Lung (tissue), 16 donors: Measurements from ENCODE around the gene HNRNPL. TPM values are rescaled to one million over a fixed set of nuclear protein-coding genes. Genes with fewer than 3 reads are reported as not detected.

Experiments used
- ATAC-seq: fragments of 200-7000 bp; cut with Tn5 transposase; one replicate; pipeline ENCODE4 v1.9.1; 2020; ENCODE audit warnings: moderate number of reproducible peaks; ENCODE audit not compliant: insufficient read depth, low FRiP score
- DNase-seq, 3 donors: peaks; one replicate each; pipeline ENCODE4 v3.0.0-alpha.2; 2013 to 2017
- H3K27ac ChIP-seq, 2 donors: one replicate each; pipeline ENCODE4 v1.5.1; 2013; ENCODE audit warnings: mild to moderate bottlenecking in 2 of 2, moderate library complexity in 2 of 2, control low read depth in 1 of 2, inconsistent platforms in 1 of 2, low read depth in 1 of 2, low read length in 1 of 2
- H3K27me3 ChIP-seq, 3 donors: one replicate each; pipeline ENCODE4 v1.5.1; 2013; ENCODE audit warnings: low read length in 2 of 3; ENCODE audit not compliant: control insufficient read depth in 3 of 3, insufficient read depth in 3 of 3
- H3K36me3 ChIP-seq, 4 donors: one replicate each; pipeline ENCODE4 v1.5.1; 2013; ENCODE audit warnings: low read length in 4 of 4, mild to moderate bottlenecking in 1 of 4, moderate library complexity in 1 of 4; ENCODE audit not compliant: control insufficient read depth in 4 of 4, insufficient read depth in 4 of 4
- H3K4me1 ChIP-seq, 5 donors: one replicate each; pipeline ENCODE4 v1.5.1; 2013; ENCODE audit warnings: low read length in 5 of 5, mild to moderate bottlenecking in 2 of 5, moderate library complexity in 1 of 5; ENCODE audit not compliant: control insufficient read depth in 5 of 5, insufficient read depth in 5 of 5
- H3K4me3 ChIP-seq: one replicate; pipeline ENCODE4 v1.5.1; 2013; ENCODE audit warnings: mild to moderate bottlenecking, control low read depth, moderate library complexity
- H3K9ac ChIP-seq, 2 donors: one replicate each; pipeline ENCODE4 v1.5.1; 2013; ENCODE audit warnings: low read length in 2 of 2, control low read depth in 1 of 2; ENCODE audit not compliant: insufficient read depth in 1 of 2
- H3K9me3 ChIP-seq, 4 donors: one replicate each; pipeline ENCODE4 v1.5.1; 2013; ENCODE audit warnings: low read length in 3 of 4, mild to moderate bottlenecking in 1 of 4, moderate library complexity in 1 of 4; ENCODE audit not compliant: control insufficient read depth in 4 of 4, insufficient read depth in 3 of 4
- WGBS, 2 donors: extraction: QIAGEN DNeasy Blood & Tissue Kit; methylation state at CpG; one replicate each; pipeline ENCODE4 v1.1.7; 2013; 5-methylcytosine and 5-hydroxymethylcytosine counted together
- long read RNA-seq, 5 donors: transcript quantifications; one replicate each; lab custom pipeline, GENCODE V29; 2026
- polyA plus RNA-seq, 2 donors: library from polyadenylated mRNA; stranded (reverse); fragments of 200-250 nt; gene quantifications; one replicate each; pipeline ENCODE4 v1.2.1, GENCODE V29; 2013
- total RNA-seq, 2 donors: library from RNA; depleted of rRNA in 1 of 2; stranded (reverse); fragments of >200 nt in 1 of 2; gene quantifications; one replicate each; pipeline ENCODE4 v1.2.1, GENCODE V29; 2014 to 2021
- TF ChIP-seq, protein P1 (sequence below): IDR thresholded peaks from 2 replicates; pipeline ENCODE4 v1.5.1; 2012; ENCODE audit warnings: mild to moderate bottlenecking; ENCODE audit errors: control extremely low read depth, extremely low read depth
- donor health status: control.
- donor health status: control.
- donor health status: Bipolar disorder and iron deficiency.
- donor health status: healthy.
- donor health status: DM: yes; HTN: yes; CAD: no.

The HNRNPL gene
- 100 to 1,000 TPM; 233 to 298 TPM for total RNA-seq
- 100 to 1,000 TPM; 169 to 185 TPM for polyA plus RNA-seq
- long read RNA-seq, donor 1, transcript HNRNPL-210 (13 exons, 1,633 nt): minor isoform, 6 of 133 reads
- long read RNA-seq, donor 1, transcript HNRNPL-203 (7 exons, 2,404 nt): minor isoform, 8 of 133 reads
- long read RNA-seq, donor 1, transcript HNRNPL-207 (7 exons, 900 nt): minor isoform, 6 of 133 reads
- long read RNA-seq, donor 1, transcript HNRNPL-201 (13 exons, 2,471 nt): major isoform, 46 of 133 reads
- long read RNA-seq, donor 1, partial matches to known transcripts: 58 of 133 reads
- long read RNA-seq, donor 1, other reads (novel, unspliced or antisense): 0 of 133 reads
- long read RNA-seq, donor 2, transcript HNRNPL-201 (13 exons, 2,471 nt): major isoform, 8 of 44 reads
- long read RNA-seq, donor 2, transcript HNRNPL-207 (7 exons, 900 nt): minor isoform, 5 of 44 reads
- long read RNA-seq, donor 2, partial matches to known transcripts: 23 of 44 reads
- long read RNA-seq, donor 2, other reads (novel, unspliced or antisense): 0 of 44 reads
- long read RNA-seq, donor 3, transcript HNRNPL-201 (13 exons, 2,471 nt): major isoform, 20 of 56 reads
- long read RNA-seq, donor 3, partial matches to known transcripts: 27 of 56 reads
- long read RNA-seq, donor 3, other reads (novel, unspliced or antisense): 0 of 56 reads
- long read RNA-seq, donor 4, transcript HNRNPL-201 (13 exons, 2,471 nt): major isoform, 23 of 78 reads
- long read RNA-seq, donor 4, transcript HNRNPL-206 (6 exons, 3,094 nt): minor isoform, 5 of 78 reads
- long read RNA-seq, donor 4, partial matches to known transcripts: 44 of 78 reads
- long read RNA-seq, donor 4, other reads (novel, unspliced or antisense): 0 of 78 reads
- long read RNA-seq, donor 5, transcript HNRNPL-201 (13 exons, 2,471 nt): major isoform, 54 of 139 reads
- long read RNA-seq, donor 5, transcript HNRNPL-206 (6 exons, 3,094 nt): minor isoform, 5 of 139 reads
- long read RNA-seq, donor 5, transcript HNRNPL-210 (13 exons, 1,633 nt): minor isoform, 10 of 139 reads
- long read RNA-seq, donor 5, partial matches to known transcripts: 61 of 139 reads
- long read RNA-seq, donor 5, other reads (novel, unspliced or antisense): 0 of 139 reads

- ATAC-seq (peak; percentile 83), DNase-seq (no peak)
- 1% methylated on average over 47 to 50 of the region's 50 CpGs for WGBS, 2 donors
- Histone ChIP-seq H3K4me3 (peak within 1 kb of the TSS; percentile 85), H3K9ac (peak within 1 kb of the TSS; percentile 82 to 98), H3K36me3 (peaks cover 20 to 27% (median 24%) of the 10 kb centered on the region in 4 donors), H3K27me3 (no peaks in the 10 kb centered on the region), H3K4me1 (peaks cover 4 to 33% (median 9%) of the 10 kb centered on the region in 5 donors), H3K9me3 (no peaks in the 10 kb centered on the region), H3K27ac (peak within 1 kb of the TSS; percentile 99 to 100)
- TF ChIP-seq, protein P1, sequence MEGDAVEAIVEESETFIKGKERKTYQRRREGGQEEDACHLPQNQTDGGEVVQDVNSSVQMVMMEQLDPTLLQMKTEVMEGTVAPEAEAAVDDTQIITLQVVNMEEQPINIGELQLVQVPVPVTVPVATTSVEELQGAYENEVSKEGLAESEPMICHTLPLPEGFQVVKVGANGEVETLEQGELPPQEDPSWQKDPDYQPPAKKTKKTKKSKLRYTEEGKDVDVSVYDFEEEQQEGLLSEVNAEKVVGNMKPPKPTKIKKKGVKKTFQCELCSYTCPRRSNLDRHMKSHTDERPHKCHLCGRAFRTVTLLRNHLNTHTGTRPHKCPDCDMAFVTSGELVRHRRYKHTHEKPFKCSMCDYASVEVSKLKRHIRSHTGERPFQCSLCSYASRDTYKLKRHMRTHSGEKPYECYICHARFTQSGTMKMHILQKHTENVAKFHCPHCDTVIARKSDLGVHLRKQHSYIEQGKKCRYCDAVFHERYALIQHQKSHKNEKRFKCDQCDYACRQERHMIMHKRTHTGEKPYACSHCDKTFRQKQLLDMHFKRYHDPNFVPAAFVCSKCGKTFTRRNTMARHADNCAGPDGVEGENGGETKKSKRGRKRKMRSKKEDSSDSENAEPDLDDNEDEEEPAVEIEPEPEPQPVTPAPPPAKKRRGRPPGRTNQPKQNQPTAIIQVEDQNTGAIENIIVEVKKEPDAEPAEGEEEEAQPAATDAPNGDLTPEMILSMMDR: peak; percentile 10
Measured at GRCh38 chr19:38849860-38850435, at the start of gene HNRNPL. Gene HNRNPL (minus strand): TSS chr19:38849986. CDS start chr19:38849966, 20 bp downstream.

DNA sequence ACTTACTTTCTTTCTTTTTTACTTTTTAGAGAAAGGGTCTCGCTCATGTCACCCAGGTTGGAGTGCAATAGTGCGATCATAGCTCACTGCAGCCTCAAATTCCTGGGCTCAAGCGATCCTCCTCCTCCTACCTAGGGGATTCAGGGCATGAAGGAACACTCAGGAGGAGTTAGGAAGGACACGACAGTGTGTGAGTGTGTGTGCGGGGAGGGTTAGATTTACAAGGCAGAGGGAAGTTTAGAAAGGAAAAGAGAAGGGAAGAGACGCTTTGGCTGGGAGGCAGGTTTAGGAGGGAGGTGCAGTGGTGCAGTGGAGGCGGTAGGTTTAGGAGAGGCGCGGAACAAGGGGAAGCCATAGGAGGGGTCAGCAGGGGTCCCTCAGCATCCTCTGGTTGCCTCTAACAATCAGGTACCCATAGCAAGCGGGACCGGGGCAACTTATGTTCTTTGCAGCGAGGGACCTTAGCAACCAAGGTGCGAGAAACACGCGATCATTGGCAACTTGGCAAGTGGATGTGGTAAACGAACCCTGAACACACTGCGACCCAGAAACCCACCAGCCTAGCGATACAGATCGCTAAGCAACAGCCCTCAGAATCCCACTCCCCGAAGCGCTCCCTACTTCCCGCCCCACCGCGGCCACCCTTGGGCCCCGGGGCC, 49.1 kb upstream of the HNRNPL start:
- H3K36me3 ChIP-seq: peaks cover 0 to 5% (median 0%) of the 10 kb centered on the region in 4 donors
- ATAC-seq (no peak), DNase-seq (peak in 1 of 3 donors; percentile 51)
- WGBS, 2 donors: 7 to 9% methylated on average over 25 of the region's 25 CpGs
- no peaks in the 10 kb centered on the region for H3K27me3 ChIP-seq
- peak overlapping the region; percentile 62 to 77 for H3K27ac ChIP-seq
- peaks cover 0 to 18% (median 9%) of the 10 kb centered on the region in 5 donors for H3K4me1 ChIP-seq
- peak overlapping the region; percentile 84 to 94 for H3K9ac ChIP-seq
- TF ChIP-seq, protein P1: no peak
- H3K4me3 ChIP-seq: peak overlapping the region; percentile 57
- H3K9me3 ChIP-seq: peaks cover 0 to 2% (median 0%) of the 10 kb centered on the region in 4 donors

DNA sequence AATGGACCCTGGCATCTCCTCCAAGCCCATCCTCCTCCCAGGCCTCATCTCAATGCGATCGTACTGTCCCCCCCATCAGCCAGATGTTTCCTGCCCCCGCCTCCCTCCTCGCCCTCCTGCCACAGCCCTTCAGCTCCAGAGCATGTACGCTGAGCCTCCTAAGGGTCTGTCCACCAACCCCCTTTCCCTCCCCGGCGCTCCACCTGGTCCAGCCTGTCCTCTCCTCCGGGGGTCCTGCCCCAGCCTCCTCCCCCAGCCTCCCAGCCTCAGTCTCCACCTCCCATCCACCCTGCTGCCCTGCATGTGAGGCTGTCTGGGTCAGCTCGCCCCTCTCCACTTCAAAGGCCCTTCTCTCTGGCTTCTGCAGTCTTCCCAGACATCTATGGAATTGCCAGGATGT, 45.2 kb upstream of the HNRNPL start:
- no peak for DNase-seq
- no peak overlapping the region for H3K4me3 ChIP-seq
- no peaks in the 10 kb centered on the region for H3K27me3 ChIP-seq
- no peaks in the 10 kb centered on the region for H3K9me3 ChIP-seq
- no peak for ATAC-seq
- no peak overlapping the region for H3K9ac ChIP-seq
- H3K4me1 ChIP-seq: peaks cover 0 to 16% (median 9%) of the 10 kb centered on the region in 5 donors
- peak overlapping the region in 1 of 2 donors; percentile 17 for H3K27ac ChIP-seq
- TF ChIP-seq, protein P1: no peak
- WGBS, 2 donors: 50 to 51% methylated on average over 9 of the region's 9 CpGs
- H3K36me3 ChIP-seq: peaks cover 0 to 18% (median 7%) of the 10 kb centered on the region in 4 donors
